ENCODE measurements around the gene AP4B1. TPM values are rescaled to one million over a fixed set of nuclear protein-coding genes. Genes with fewer than 3 reads are reported as not detected.

The AP4B1 gene
- total and polyA plus RNA-seq, 9 of the 15 experiments (the other 6 are each of a cell fraction or from before 2014, with no cell fraction given): 15.8 to 36.5 (median 24.6) TPM

GRCh38 chr1:113929750-113930498 lies 25.3 kb upstream of the AP4B1 start (continued):
- TF ChIP-seq REST (IDR thresholded peaks at IDR 0.05; ENCODE audit: borderline replicate concordance) (no peak), REST (CRISPR knock-in tag; IDR thresholded peaks at IDR 0.05; ENCODE audit: low read depth) (peak; percentile 77; the same call in 1 of the 2 replicates), ARNT (IDR thresholded peaks at IDR 0.05) (no peak), SAP30 (IDR thresholded peaks at IDR 0.05; ENCODE audit: borderline replicate concordance, insufficient read depth, low read depth, low read length, poor library complexity, severe bottlenecking) (peak; percentile 80), ZKSCAN1 (IDR thresholded peaks at IDR 0.05; ENCODE audit: low read depth, low read length) (no peak), HDAC1 (IDR thresholded peaks at IDR 0.05) (peak in 1 of 2 experiments; percentile 79; a peak in 2 of 4 replicates), ZNF134 (CRISPR knock-in tag; conservative IDR thresholded peaks at IDR 0.05) (no peak), NRF1 (conservative IDR thresholded peaks at IDR 0.05 in 1 of 2, IDR thresholded peaks at IDR 0.05 in 1 of 2) (0 out of 4 replicates have a peak, but pooled peaks have one; percentile 16 to 21), TBP (optimal IDR thresholded peaks at IDR 0.05; ENCODE audit: low read depth, low read length) (peak; percentile 0), SMARCA4 (IDR thresholded peaks at IDR 0.05) (0 out of 2 replicates have a peak, but pooled peaks have one; percentile 13), RBBP5 (IDR thresholded peaks at IDR 0.05; ENCODE audit: borderline replicate concordance, insufficient read depth, low read length, poor library complexity, severe bottlenecking) (peak; percentile 97), RB1 (IDR thresholded peaks at IDR 0.05; ENCODE audit: low read depth) (peak; percentile 33; the same call in 1 of the 2 replicates), ZNF75A (CRISPR knock-in tag; IDR thresholded peaks at IDR 0.05) (no peak), CTBP1 (IDR thresholded peaks at IDR 0.05; ENCODE audit: borderline replicate concordance) (peak; percentile 21), BRCA1 (IDR thresholded peaks at IDR 0.05) (no peak), BRCA1 (CRISPR knock-in tag; IDR thresholded peaks at IDR 0.05) (0 out of 2 replicates have a peak, but pooled peaks have one; percentile 77), CHD4 (IDR thresholded peaks at IDR 0.05; ENCODE audit: insufficient read depth, insufficient replicate concordance, low read depth, low read length, poor library complexity, severe bottlenecking) (no peak)
- TF ChIP-seq, protein P1, sequence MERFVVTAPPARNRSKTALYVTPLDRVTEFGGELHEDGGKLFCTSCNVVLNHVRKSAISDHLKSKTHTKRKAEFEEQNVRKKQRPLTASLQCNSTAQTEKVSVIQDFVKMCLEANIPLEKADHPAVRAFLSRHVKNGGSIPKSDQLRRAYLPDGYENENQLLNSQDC (CRISPR knock-in tag; IDR thresholded peaks at IDR 0.05): 0 out of 2 replicates have a peak, but pooled peaks have one; percentile 3

Measured in K562 (cell line).